ENCODE data around the gene EHD4. TPM values are rescaled to one million over a fixed set of nuclear protein-coding genes. Genes with fewer than 3 reads are reported as not detected.

Gene EHD4
- total and polyA plus RNA-seq, 9 of the 15 experiments (the other 6 are each of a cell fraction or from before 2014, with no cell fraction given): 0.89 to 10.3 (median 6.4) TPM

DNA sequence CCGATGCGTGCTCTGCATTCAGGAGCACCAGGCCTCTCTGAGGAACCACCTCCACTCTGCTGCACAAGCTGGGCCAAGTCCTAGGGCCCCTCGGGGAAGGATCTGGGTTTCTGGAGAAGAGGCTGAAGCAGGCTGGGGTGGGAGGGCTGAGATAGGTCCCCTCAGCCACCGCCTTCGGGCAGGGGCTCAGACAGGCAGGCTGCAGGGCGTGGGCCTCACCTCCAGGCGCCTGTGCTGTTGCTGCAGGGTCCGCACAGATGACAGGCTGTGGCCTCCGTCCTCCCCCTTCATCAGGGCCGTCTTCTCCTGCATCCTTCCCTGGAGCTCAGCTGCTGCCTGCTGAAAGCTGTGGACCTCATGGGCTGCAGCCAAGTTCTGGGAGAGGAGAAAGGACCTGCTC lies 118.5 kb downstream of the EHD4 start:
- Histone ChIP-seq H3K9me1 (ENCODE audit: control insufficient read depth, insufficient read depth, low read length) (no peaks in the 10 kb centered on the region), H3K79me2 (ENCODE audit: control insufficient read depth, insufficient read depth, low read length) (no peaks in the 10 kb centered on the region), H3K27ac (ENCODE audit: extremely low read depth, low read depth, low read length) (no peak overlapping the region), H3K4me3 (no peak overlapping the region), H4K20me1 (replicated peaks; ENCODE audit: control insufficient read depth, insufficient read depth, low read length) (peaks cover 12% of the 10 kb centered on the region), H3K4me1 (replicated peaks in 1 of 2; ENCODE audit: control insufficient read depth in 2 of 2, insufficient read depth in 2 of 2, low read length in 2 of 2) (peaks cover 0 to 50% of the 10 kb centered on the region in 2 experiments; a peak in 1 of 5 replicates), H3K36me3 (ENCODE audit: control insufficient read depth, insufficient read depth, low read length) (no peaks in the 10 kb centered on the region), H3K4me2 (ENCODE audit: insufficient read depth, low read length) (no peak overlapping the region), H2AFZ (ENCODE audit: low read depth, low read length) (no peak overlapping the region), H3K27me3 (ENCODE audit: control insufficient read depth in 2 of 2, insufficient read depth in 2 of 2, low read length in 2 of 2) (peaks cover 46 to 84% of the 10 kb centered on the region in 2 experiments; a peak in 4 of 5 replicates), H3K9me3 (replicated peaks; ENCODE audit: control insufficient read depth, insufficient read depth, low read depth, low read length) (no peaks in the 10 kb centered on the region), H3K9ac (ENCODE audit: insufficient read depth in 1 of 2, low read depth in 2 of 2, low read length in 2 of 2) (no peak overlapping the region)
- no peak; the same call in 2 of the 3 replicates for ATAC-seq
- intact Hi-C loops (cut with micrococcal nuclease): no loop called here
- BruUV-seq (replicated peaks): no TSS peak
- FAIRE-seq: no peak
- TF ChIP-seq MED1 (CRISPR knock-in tag; IDR thresholded peaks at IDR 0.05; ENCODE audit: borderline replicate concordance): no peak
- TF ChIP-seq ZNF263 (CRISPR knock-in tag; IDR thresholded peaks at IDR 0.05; ENCODE audit: borderline replicate concordance): peak; percentile 37; the same call in 1 of the 2 replicates
- TF ChIP-seq KLF16 (IDR thresholded peaks at IDR 0.05): no peak
- DNase-seq (ENCODE audit: extremely low read depth in 1 of 4, low spot score in 3 of 4): no peak
- POLR2A ChIA-PET: interaction anchor here (0.7 to 3.0 kb wide), 6 partner anchors 8 to 729 kb away, joined by 3 to 10 read pairs (median 4); no protein-coding TSS in a partner anchor
- in situ Hi-C loops (cut with MboI): no loop called here
- CTCF ChIA-PET (ENCODE audit: low intra/inter-chr PET ratio): no interaction called here
- WGBS (ENCODE audit: insufficient coverage, low coverage, missing lambda C conversion rate): 0% methylated on average over 9 of the region's 10 CpGs

DNA sequence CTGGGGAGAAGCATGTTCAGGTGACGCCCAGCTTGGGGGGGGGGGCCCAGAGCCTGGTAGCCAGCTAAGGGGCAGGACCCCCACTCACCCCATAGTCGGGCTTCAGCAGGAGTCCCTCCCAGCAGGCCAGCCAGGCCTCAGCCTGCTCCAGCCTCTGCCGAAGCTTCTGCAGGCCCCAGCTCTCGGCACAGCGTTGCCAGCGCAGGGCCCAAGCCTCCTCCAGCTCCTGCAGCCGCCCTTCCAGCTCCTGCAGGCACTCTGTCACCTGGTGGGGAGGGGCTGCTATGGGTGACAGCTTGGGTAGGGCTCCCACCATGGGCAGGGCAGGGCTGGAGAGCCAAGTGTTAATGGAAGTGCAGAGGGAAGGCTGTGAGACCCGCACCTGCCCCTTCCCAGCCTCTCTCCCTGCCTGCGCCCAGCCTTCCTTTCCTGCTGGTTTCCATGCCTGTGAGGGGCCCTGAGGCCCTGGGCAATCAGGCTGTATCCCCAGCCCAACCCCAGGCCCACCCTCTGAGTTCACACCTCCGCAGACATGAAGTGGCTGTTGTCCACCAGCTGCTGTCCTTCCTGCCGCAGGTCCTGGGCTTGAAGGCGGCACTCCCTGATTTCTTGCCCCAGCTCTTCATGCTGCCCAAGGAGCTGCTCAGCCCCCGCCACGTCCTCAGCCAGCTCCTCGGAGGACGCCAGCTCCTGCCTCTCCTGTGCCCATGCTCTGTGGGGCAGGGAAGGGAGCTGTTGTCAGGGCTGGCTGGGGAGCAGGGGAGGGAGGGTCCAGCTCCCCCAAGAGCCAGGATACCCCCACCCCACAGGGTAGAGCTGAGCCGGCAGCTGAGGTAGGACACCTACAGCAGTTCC lies 119.4 kb downstream of the EHD4 start:
- WGBS (ENCODE audit: insufficient coverage, low coverage, missing lambda C conversion rate): 6% methylated on average over 14 of the region's 17 CpGs
- no peak for DNase-seq (ENCODE audit: extremely low read depth in 1 of 4, low spot score in 3 of 4)
- no peak overlapping the region for H3K4me2 ChIP-seq (ENCODE audit: insufficient read depth, low read length)
- no peaks in the 10 kb centered on the region for H3K79me2 ChIP-seq (ENCODE audit: control insufficient read depth, insufficient read depth, low read length)
- TF ChIP-seq, protein P1, sequence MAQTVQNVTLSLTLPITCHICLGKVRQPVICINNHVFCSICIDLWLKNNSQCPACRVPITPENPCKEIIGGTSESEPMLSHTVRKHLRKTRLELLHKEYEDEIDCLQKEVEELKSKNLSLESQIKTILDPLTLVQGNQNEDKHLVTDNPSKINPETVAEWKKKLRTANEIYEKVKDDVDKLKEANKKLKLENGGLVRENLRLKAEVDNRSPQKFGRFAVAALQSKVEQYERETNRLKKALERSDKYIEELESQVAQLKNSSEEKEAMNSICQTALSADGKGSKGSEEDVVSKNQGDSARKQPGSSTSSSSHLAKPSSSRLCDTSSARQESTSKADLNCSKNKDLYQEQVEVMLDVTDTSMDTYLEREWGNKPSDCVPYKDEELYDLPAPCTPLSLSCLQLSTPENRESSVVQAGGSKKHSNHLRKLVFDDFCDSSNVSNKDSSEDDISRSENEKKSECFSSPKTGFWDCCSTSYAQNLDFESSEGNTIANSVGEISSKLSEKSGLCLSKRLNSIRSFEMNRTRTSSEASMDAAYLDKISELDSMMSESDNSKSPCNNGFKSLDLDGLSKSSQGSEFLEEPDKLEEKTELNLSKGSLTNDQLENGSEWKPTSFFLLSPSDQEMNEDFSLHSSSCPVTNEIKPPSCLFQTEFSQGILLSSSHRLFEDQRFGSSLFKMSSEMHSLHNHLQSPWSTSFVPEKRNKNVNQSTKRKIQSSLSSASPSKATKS (CRISPR knock-in tag; IDR thresholded peaks at IDR 0.05): no peak
- peak; percentile 28; the same call in 1 of the 2 replicates for TF ChIP-seq POLR2G (IDR thresholded peaks at IDR 0.05; ENCODE audit: low read depth, low read length)
- peaks cover 46 to 75% of the 10 kb centered on the region in 2 experiments; a peak in 4 of 5 replicates for H3K27me3 ChIP-seq (ENCODE audit: control insufficient read depth in 2 of 2, insufficient read depth in 2 of 2, low read length in 2 of 2)
- peak overlapping the region in 1 of 2 experiments; percentile 45; a peak in 2 of 4 replicates for H3K9ac ChIP-seq (ENCODE audit: insufficient read depth in 1 of 2, low read depth in 2 of 2, low read length in 2 of 2)
- ATAC-seq: peak; percentile 11; the same call in 1 of the 3 replicates
- FAIRE-seq: no peak
- intact Hi-C loops (cut with micrococcal nuclease) (no loop called here), in situ Hi-C loops (cut with MboI) (no loop called here)
- no peaks in the 10 kb centered on the region for H3K9me3 ChIP-seq (replicated peaks; ENCODE audit: control insufficient read depth, insufficient read depth, low read depth, low read length)
- POLR2A ChIA-PET: interaction anchor here (0.6 to 3.0 kb wide), 7 partner anchors 9 to 1337 kb away, joined by 3 to 10 read pairs (median 3); no protein-coding TSS in a partner anchor
- no peak overlapping the region for H3K27ac ChIP-seq (ENCODE audit: extremely low read depth, low read depth, low read length)
- peaks cover 12% of the 10 kb centered on the region for H4K20me1 ChIP-seq (replicated peaks; ENCODE audit: control insufficient read depth, insufficient read depth, low read length)
- BruUV-seq (replicated peaks): no TSS peak
- no peaks in the 10 kb centered on the region for H3K9me1 ChIP-seq (ENCODE audit: control insufficient read depth, insufficient read depth, low read length)
- no peak overlapping the region for H2AFZ ChIP-seq (ENCODE audit: low read depth, low read length)
- CTCF ChIA-PET (ENCODE audit: low intra/inter-chr PET ratio): no interaction called here
- peaks cover 0 to 45% of the 10 kb centered on the region in 2 experiments; a peak in 1 of 5 replicates for H3K4me1 ChIP-seq (replicated peaks in 1 of 2; ENCODE audit: control insufficient read depth in 2 of 2, insufficient read depth in 2 of 2, low read length in 2 of 2)
- peaks cover 3% of the 10 kb centered on the region; the same call in 1 of the 3 replicates for H3K36me3 ChIP-seq (ENCODE audit: control insufficient read depth, insufficient read depth, low read length)
- no peak overlapping the region for H3K4me3 ChIP-seq

All from K562 (cell line).